Measurements from ENCODE around the gene OSBPL8.
"Not testable (repeated sequence)": the region's sequence is repeated elsewhere in the genome, so short reads cannot be mapped to it uniquely, and the experiment has no call there.

OSBPL8 gene

GRCh38 chr12:76329606-76330005 lies 230.0 kb downstream of the OSBPL8 start:
- FAIRE-seq (no peak), DNase-seq (ENCODE audit: extremely low spot score, insufficient read length, low read depth) (no peak)

GRCh38 chr12:76329159-76329558 lies 230.4 kb downstream of the OSBPL8 start:
- FAIRE-seq: no peak

GRCh38 chr12:76319595-76320319 lies 239.8 kb downstream of the OSBPL8 start:
- not testable (repeated sequence) for FAIRE-seq; DNase-seq (ENCODE audit: extremely low spot score, insufficient read length, low read depth)

More at GRCh38 chr12:76329159-76329558, 230.4 kb downstream of the OSBPL8 start:
- no peak for DNase-seq (ENCODE audit: extremely low spot score, insufficient read length, low read depth)

GRCh38 chr12:76318773-76319594 lies 240.6 kb downstream of the OSBPL8 start:
- FAIRE-seq (no peak), DNase-seq (ENCODE audit: extremely low spot score, insufficient read length, low read depth) (no peak)

- FAIRE-seq (no peak), DNase-seq (ENCODE audit: extremely low spot score, insufficient read length, low read depth) (no peak)
Observed at GRCh38 chr12:76317976-76318375, 241.6 kb downstream of the OSBPL8 start.

GRCh38 chr12:76316468-76316867 lies 243.1 kb downstream of the OSBPL8 start:
- DNase-seq (ENCODE audit: extremely low spot score, insufficient read length, low read depth): no peak
- FAIRE-seq: no peak

- FAIRE-seq (no peak), DNase-seq (ENCODE audit: extremely low spot score, insufficient read length, low read depth) (no peak)
Observed at GRCh38 chr12:76313299-76313698, 246.3 kb downstream of the OSBPL8 start.

- DNase-seq (ENCODE audit: extremely low spot score, insufficient read length, low read depth) (no peak), FAIRE-seq (no peak)
Observed at GRCh38 chr12:76312315-76312714, 247.3 kb downstream of the OSBPL8 start.

- no peak for DNase-seq (ENCODE audit: extremely low spot score, insufficient read length, low read depth)
Observed at GRCh38 chr12:76311796-76312195, 247.8 kb downstream of the OSBPL8 start.

GRCh38 chr12:76310110-76310509 lies 249.5 kb downstream of the OSBPL8 start:
- DNase-seq (ENCODE audit: extremely low spot score, insufficient read length, low read depth): no peak
- no peak for FAIRE-seq

More at GRCh38 chr12:76311796-76312195, 247.8 kb downstream of the OSBPL8 start:
- no peak for FAIRE-seq

- no peak for DNase-seq (ENCODE audit: extremely low spot score, insufficient read length, low read depth)
- FAIRE-seq: no peak
Observed at GRCh38 chr12:76308866-76309265, 250.7 kb downstream of the OSBPL8 start.

GRCh38 chr12:76307083-76307482 lies 252.5 kb downstream of the OSBPL8 start:
- no peak for DNase-seq (ENCODE audit: extremely low spot score, insufficient read length, low read depth)
- no peak for FAIRE-seq

- FAIRE-seq: no peak
- DNase-seq (ENCODE audit: extremely low spot score, insufficient read length, low read depth): no peak
Observed at GRCh38 chr12:76303989-76304460, 255.5 kb downstream of the OSBPL8 start.

GRCh38 chr12:76303365-76303764 lies 256.2 kb downstream of the OSBPL8 start:
- DNase-seq (ENCODE audit: extremely low spot score, insufficient read length, low read depth) (no peak), FAIRE-seq (no peak)
